HEK293T (cell line): ENCODE measurements around the gene ACAT2.

Source experiments
- CTCF ChIA-PET: fragments of 350-600 bp; formaldehyde crosslinking; extraction: SDS; loops from one replicate; lab custom pipeline; 2021; ENCODE audit warnings: antibody characterized with exemption, inconsistent platforms; lab: Yijun Ruan, JAX
- POLR2A ChIA-PET: fragments of 350-600 bp; formaldehyde crosslinking; extraction: SDS; loops from one replicate; lab custom pipeline; 2020; ENCODE audit warnings: antibody characterized with exemption, inconsistent platforms; lab: Yijun Ruan, JAX
- DNase-seq: peaks from one replicate; pipeline ENCODE4 v3.0.0; 2012; ENCODE audit warnings: mixed read lengths; ENCODE audit errors: extremely low spot score
- ARNT ChIP-seq: fragments of 450-650 bp; IDR thresholded peaks from 2 replicates; pipeline ENCODE4 v1.6.1; 2017; ENCODE audit warnings: mild to moderate bottlenecking
- BHLHE40 ChIP-seq: fragments of 450-650 bp; IDR thresholded peaks from 2 replicates; pipeline ENCODE4 v1.6.1; 2016; ENCODE audit warnings: mild to moderate bottlenecking, moderate library complexity, borderline replicate concordance
- CTBP1 ChIP-seq: fragments of 450-650 bp; IDR thresholded peaks from 2 replicates; pipeline ENCODE4 v1.6.1; 2016; ENCODE audit warnings: borderline replicate concordance
- ELF4 ChIP-seq: fragments of 450-650 bp; IDR thresholded peaks from 2 replicates; pipeline ENCODE4 v1.6.1; 2017; ENCODE audit warnings: antibody characterized with exemption
- FOXA1 ChIP-seq: fragments of 450-650 bp; IDR thresholded peaks from 2 replicates; pipeline ENCODE4 v1.6.1; 2016; ENCODE audit warnings: mild to moderate bottlenecking
- FOXK2 ChIP-seq: fragments of 450-650 bp; IDR thresholded peaks from 2 replicates; pipeline ENCODE4 v1.6.1; 2016; ENCODE audit warnings: mild to moderate bottlenecking
- FOXM1 ChIP-seq: fragments of 450-650 bp; IDR thresholded peaks from 2 replicates; pipeline ENCODE4 v1.6.1; 2017; ENCODE audit warnings: mild to moderate bottlenecking, borderline replicate concordance
- HDGF ChIP-seq: fragments of 450-650 bp; IDR thresholded peaks from 2 replicates; pipeline ENCODE4 v1.6.1; 2017; ENCODE audit warnings: antibody characterized with exemption, borderline replicate concordance
- L3MBTL2 ChIP-seq: fragments of 450-650 bp; conservative IDR thresholded peaks from 2 replicates; pipeline ENCODE4 v1.6.1; 2016; ENCODE audit warnings: mild to moderate bottlenecking
- LEF1 ChIP-seq: fragments of 450-650 bp; IDR thresholded peaks from 2 replicates; pipeline ENCODE4 v1.6.1; 2017; ENCODE audit warnings: mild to moderate bottlenecking, borderline replicate concordance
- NFRKB ChIP-seq: fragments of 450-650 bp; IDR thresholded peaks from 2 replicates; pipeline ENCODE4 v1.6.1; 2016; ENCODE audit warnings: mild to moderate bottlenecking, moderate library complexity
- PKNOX1 ChIP-seq: fragments of 450-650 bp; IDR thresholded peaks from 2 replicates; pipeline ENCODE4 v1.6.1; 2016
- SP1 ChIP-seq: fragments of 450-650 bp; IDR thresholded peaks from 2 replicates; pipeline ENCODE4 v1.6.1; 2017
- SUZ12 ChIP-seq: fragments of 450-650 bp; IDR thresholded peaks from 2 replicates; pipeline ENCODE4 v1.6.1; 2016; ENCODE audit warnings: mild to moderate bottlenecking
- TARDBP ChIP-seq: fragments of 450-650 bp; IDR thresholded peaks from 2 replicates; pipeline ENCODE4 v1.6.1; 2016
- ZNF384 ChIP-seq: fragments of 450-650 bp; IDR thresholded peaks from 2 replicates; pipeline ENCODE4 v1.6.1; 2016

ACAT2 gene

DNA sequence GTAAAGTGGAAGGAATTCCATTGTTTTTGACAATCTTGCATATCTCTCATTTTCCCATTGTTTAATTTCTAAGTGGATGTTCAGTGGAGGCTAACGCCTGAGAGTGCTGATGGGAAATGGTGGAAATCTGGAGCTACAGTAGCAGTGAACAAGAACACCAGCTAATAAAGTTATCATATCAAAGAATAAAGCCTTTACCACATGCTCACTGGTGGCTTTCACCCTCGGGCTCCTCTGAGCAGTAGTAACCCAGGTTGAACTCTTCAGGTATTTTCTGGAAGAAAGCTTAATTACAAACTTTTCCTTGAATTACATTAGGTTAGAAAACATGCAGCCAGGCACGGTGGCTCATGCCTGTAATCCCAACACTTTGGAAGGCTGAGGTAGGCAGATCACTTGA, 10.4 kb upstream of the ACAT2 start:
- TF ChIP-seq HDGF, result no peak
- TF ChIP-seq LEF1, result no peak
- ChIA-PET CTCF (no interaction called here), POLR2A (interaction anchor here (0.7 to 2.2 kb wide), 4 partner anchors 9 to 39 kb away, joined by 3 to 14 read pairs (median 4); partner anchors contain the start of genes ACAT2, MRPL18, TCP1 and WTAP)
- no peak for DNase-seq

DNA sequence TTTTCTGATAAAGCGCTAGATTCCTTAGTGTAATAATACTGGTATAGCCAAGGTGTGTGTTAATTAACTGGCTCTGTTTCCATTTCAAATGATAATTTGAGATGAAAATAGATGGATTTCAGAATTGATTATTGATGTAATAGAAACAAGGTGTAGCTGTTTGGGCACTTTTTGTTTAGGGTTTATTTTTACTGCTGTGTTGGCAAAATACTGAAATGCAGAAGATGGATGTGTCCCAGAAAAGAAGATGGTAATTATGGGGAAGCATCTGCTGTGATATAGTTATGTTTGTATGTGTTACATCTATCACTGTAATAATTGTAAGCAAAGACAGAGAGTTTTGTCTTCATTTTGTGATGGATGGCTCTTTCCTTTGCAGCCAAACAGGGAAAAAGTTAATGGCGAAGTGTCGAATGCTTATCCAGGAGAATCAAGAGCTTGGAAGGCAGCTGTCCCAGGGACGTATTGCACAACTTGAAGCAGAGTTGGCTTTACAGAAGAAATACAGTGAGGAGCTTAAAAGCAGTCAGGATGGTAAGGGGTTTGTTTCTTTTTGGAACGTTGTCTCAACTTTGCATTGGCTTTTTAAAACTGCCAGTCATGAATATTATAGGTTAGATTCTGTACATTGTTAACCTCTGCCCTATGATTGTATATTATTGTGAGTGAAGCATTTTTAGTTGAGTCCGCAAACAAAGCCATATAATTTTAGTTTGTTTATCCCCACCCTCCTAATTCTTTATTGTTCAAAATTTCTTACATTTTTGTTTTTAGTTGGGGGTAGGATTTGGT, 8.6 kb upstream of the ACAT2 start:
- no peak for TF ChIP-seq PKNOX1
- no peak for DNase-seq
- POLR2A ChIA-PET, result no interaction called here
- CTCF ChIA-PET, result no interaction called here

GRCh38 chr6:159754401-159754800, 7.4 kb upstream of the ACAT2 start:
- POLR2A ChIA-PET, result no interaction called here
- DNase-seq, result no peak
- CTCF ChIA-PET, result no interaction called here
- TF ChIP-seq ELF4, result no peak
- no peak for TF ChIP-seq SUZ12
- no peak for TF ChIP-seq TARDBP
- no peak for TF ChIP-seq PKNOX1
- no peak for TF ChIP-seq FOXK2
- TF ChIP-seq FOXA1, result no peak
- TF ChIP-seq FOXM1, result no peak
- TF ChIP-seq BHLHE40, result no peak
- TF ChIP-seq ZNF384, result no peak
- no peak for TF ChIP-seq LEF1
- TF ChIP-seq CTBP1, result no peak
- no peak for TF ChIP-seq SP1
- TF ChIP-seq NFRKB, result no peak
- TF ChIP-seq ARNT, result no peak
- TF ChIP-seq HDGF, result no peak

DNA sequence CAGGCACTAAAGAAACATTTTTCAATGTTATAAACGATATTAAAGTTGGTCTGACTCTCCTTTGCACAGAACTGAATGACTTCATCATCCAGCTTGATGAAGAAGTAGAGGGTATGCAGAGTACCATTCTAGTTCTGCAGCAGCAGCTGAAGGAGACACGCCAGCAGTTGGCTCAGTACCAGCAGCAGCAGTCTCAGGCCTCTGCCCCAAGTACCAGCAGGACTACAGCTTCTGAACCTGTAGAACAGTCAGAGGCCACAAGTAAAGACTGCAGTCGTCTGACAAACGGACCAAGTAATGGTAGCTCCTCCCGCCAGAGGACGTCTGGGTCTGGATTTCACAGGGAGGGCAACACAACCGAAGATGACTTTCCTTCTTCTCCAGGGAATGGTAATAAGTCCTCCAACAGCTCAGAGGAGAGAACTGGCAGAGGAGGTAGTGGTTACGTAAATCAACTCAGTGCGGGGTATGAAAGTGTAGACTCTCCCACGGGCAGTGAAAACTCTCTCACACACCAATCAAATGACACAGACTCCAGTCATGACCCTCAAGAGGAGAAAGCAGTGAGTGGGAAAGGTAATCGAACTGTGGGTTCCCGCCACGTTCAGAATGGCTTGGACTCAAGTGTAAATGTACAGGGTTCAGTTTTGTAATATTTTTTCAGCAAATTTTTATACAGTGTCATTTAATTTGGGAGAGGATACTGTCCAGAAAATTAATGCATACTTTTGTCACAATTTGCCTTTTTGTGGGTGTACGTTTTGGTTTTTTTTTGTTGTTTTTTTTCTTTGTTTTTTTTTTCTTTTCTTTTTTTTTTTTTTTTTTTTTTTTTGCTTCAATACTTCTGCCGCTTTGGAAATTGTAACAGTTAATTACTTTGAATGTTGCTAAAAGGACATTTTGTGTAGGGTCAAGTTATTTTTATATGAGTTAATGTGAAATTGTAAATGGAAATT, 6.6 kb upstream of the ACAT2 start:
- CTCF ChIA-PET, result no interaction called here
- POLR2A ChIA-PET, result interaction anchor here (0.7 kb wide), 1 partner anchor 36 kb away, joined by 4 read pairs; no protein-coding TSS in a partner anchor
- TF ChIP-seq FOXK2, result no peak
- TF ChIP-seq ZNF384, result peak; percentile 61
- TF ChIP-seq ELF4, result no peak
- TF ChIP-seq BHLHE40, result no peak
- TF ChIP-seq NFRKB, result no peak
- no peak for DNase-seq

DNA sequence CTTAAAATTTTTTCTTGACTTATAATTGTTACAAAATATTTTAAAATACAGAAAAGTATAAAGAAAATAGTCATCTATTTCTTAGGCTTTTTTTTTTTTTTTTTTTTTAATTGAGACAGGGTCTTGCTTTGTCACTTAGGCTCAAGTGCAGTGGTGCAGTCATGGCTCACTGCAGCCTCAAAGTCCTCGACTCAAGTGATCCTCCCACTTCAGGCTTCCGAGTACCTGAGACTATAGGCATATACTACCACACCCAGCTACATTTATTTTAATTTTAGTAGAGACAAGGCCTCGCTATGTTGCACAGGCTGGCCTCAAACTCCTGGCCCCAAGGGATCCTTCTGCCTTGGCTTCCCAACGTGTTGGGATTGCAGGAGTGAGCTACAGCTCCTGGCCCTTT, 5.3 kb upstream of the ACAT2 start:
- POLR2A ChIA-PET, result no interaction called here
- CTCF ChIA-PET, result no interaction called here
- DNase-seq, result no peak
- TF ChIP-seq FOXM1, result no peak
- TF ChIP-seq PKNOX1, result no peak

GRCh38 chr6:159758031-159759001, 3.5 kb upstream of the ACAT2 start:
- TF ChIP-seq PKNOX1 (no peak), ELF4 (no peak), LEF1 (no peak), HDGF (no peak), L3MBTL2 (no peak), FOXK2 (no peak), ZNF384 (no peak), NFRKB (no peak), FOXM1 (no peak), SP1 (no peak), FOXA1 (no peak), CTBP1 (no peak), TARDBP (no peak), ARNT (no peak), BHLHE40 (no peak), SUZ12 (no peak)
- no peak for DNase-seq
- ChIA-PET CTCF (interaction anchor here (0.6 to 1.0 kb wide), 2 partner anchors 29 to 61 kb away, joined by 3 to 4 read pairs; no protein-coding TSS in a partner anchor), POLR2A (interaction anchor here (5.1 kb wide), 1 partner anchor 30 kb away, joined by 54 read pairs; the partner anchor contains the start of gene WTAP)
